Activated T-helper 2 cell treated with anti-CD3 and anti-CD28 coated beads, Interferon-gamma antibody, Interleukin-2, Interleukin-4, amounts not matched to agents 10 μg/mL and 5 μg/mL and 100 μg/mL, durations not matched to agents 14 hours and 24 hours and 36 hours (primary cell): ENCODE data around the gene BABAM2. TPM values are rescaled to one million over a fixed set of nuclear protein-coding genes. Genes with fewer than 3 reads are reported as not detected.
"Not testable (repeated sequence)": the region's sequence is repeated elsewhere in the genome, so short reads cannot be mapped to it uniquely, and the experiment has no call there.

Experiments used
- DNase-seq: peaks from one replicate; pipeline ENCODE4 v3.0.0; 2021; ENCODE audit warnings: low spot score
- H3K27ac Mint-ChIP-seq: one replicate; pipeline ENCODE4 v1.8.0; 2021; ENCODE audit warnings: mixed read lengths
- H3K27me3 Mint-ChIP-seq: one replicate; pipeline ENCODE4 v1.8.0; 2021; ENCODE audit warnings: low read depth, mixed read lengths
- H3K36me3 Mint-ChIP-seq: one replicate; pipeline ENCODE4 v1.8.0; 2021; ENCODE audit warnings: low read depth, mixed read lengths
- H3K4me1 Mint-ChIP-seq: one replicate; pipeline ENCODE4 v1.8.0; 2021; ENCODE audit warnings: low read depth, mixed read lengths
- H3K4me3 Mint-ChIP-seq: one replicate; pipeline ENCODE4 v1.8.0; 2021; ENCODE audit warnings: low read depth, mild to moderate bottlenecking, moderate library complexity, mixed read lengths
- H3K9me3 Mint-ChIP-seq: one replicate; pipeline ENCODE4 v1.8.0; 2021; ENCODE audit warnings: mixed read lengths
- intact Hi-C: fragments of 100-400 bp; cut with micrococcal nuclease; formaldehyde crosslinking; loops from one replicate; pipeline ENCODE4 v1.15.1; 2023
- total RNA-seq: library from RNA; stranded (reverse); gene quantifications from 2 replicates; pipeline ENCODE4 v1.2.3, GENCODE V29; 2022

Gene BABAM2
- total RNA-seq, 1 donor from 2014 or later, result 49.0 TPM

DNA sequence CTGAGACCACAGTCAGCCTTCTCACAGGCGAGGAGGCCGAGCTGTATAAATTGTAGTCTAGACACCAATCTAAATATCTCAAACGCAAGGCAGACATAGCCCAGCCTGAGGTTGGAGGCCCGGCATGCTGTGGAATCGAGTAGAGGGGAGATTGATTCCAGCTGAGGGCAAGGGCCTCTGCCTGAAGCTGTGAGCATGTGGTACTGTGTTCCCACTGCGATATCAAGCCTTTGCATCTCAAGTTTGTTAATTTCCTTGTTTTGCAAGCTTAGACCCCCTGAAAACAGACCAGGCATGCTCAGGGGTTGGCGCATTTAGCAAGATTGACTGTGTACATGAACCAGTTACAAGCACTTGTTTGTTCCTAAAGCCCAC is 437.0 kb downstream of the BABAM2 start:
- Mint-ChIP-seq H3K27ac (no peak overlapping the region), H3K27me3 (no peaks in the 10 kb centered on the region), H3K4me1 (peaks cover 14% of the 10 kb centered on the region), H3K9me3 (no peaks in the 10 kb centered on the region), H3K4me3 (no peak overlapping the region), H3K36me3 (peaks cover 17% of the 10 kb centered on the region)
- DNase-seq, result no peak
- intact Hi-C loops, result loop anchor here (1.0 kb wide), 1 partner anchor 35 kb away; no protein-coding TSS in a partner anchor

DNA sequence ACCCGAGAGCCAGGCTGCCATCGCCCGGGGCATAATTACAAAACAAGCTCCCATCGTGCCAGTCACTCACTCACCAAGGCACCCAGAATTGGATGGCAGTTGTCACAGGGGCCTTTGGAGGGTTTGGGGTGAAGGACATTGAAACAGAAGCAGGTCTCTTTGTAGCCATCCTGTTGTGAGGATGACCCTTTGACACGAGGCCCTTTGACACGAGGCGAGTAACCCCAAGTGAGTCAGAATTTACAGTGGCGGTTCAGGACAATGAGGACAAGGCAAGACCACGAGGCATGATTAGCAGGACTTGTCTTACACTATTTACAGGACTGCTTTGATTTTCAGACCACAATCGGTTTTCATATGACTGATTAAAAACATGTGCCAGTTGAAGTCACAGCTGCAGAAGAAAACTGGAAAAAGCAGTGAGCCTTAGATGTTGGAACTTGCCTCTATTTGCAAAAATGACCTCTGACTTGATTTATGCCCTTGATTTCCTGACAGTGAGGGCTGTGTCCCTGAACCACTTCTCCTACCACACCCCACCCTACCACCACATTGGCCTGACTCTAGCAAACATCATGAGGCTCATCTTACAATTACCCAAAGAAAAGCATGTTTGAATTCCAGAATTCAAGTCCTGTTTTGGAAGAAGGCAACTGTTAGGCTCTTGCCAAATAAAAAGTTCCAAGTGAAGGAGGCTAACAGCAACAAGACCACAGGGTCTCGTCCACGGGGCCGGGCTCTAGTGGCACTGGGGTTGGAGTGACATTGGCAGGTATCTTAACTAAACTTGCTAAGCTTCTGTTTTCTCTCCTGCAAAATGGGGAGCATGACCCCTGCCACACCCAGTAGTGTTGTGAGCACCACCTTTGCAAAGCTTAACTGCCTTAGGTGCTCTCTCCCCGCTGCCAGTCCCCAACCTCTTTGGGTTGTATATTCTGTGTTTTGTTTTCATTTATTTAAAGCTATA is 437.7 kb downstream of the BABAM2 start:
- H3K9me3 Mint-ChIP-seq, result no peaks in the 10 kb centered on the region
- no peak overlapping the region for H3K27ac Mint-ChIP-seq
- H3K36me3 Mint-ChIP-seq, result peaks cover 17% of the 10 kb centered on the region
- no peaks in the 10 kb centered on the region for H3K27me3 Mint-ChIP-seq
- no peak overlapping the region for H3K4me3 Mint-ChIP-seq
- intact Hi-C loops, result loop anchor here (1.0 kb wide), 1 partner anchor 36 kb away; no protein-coding TSS in a partner anchor
- DNase-seq, result no peak
- H3K4me1 Mint-ChIP-seq, result peaks cover 14% of the 10 kb centered on the region

DNA sequence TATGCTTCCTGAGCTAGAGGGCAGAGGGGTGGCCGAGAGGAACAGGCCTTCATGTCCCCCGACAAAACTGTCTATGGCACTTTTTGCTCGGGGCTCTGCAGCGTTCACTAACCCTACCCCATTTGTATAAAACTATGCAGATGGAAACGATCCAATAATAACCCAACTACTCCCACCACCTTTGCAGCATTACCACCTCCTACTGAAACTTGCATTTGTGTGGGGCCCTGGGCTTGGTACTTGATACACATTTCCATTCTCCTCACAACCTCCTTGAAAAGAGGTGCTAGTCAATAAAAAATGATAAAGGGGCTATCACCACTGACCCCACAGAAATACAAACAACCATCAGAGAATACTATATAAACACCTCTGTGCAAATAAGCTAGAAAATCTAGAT is 438.7 kb downstream of the BABAM2 start:
- Mint-ChIP-seq H3K4me3 (no peak overlapping the region), H3K36me3 (peaks cover 17% of the 10 kb centered on the region), H3K4me1 (peaks cover 14% of the 10 kb centered on the region), H3K27me3 (no peaks in the 10 kb centered on the region), H3K27ac (no peak overlapping the region), H3K9me3 (no peaks in the 10 kb centered on the region)
- intact Hi-C loops, result no loop called here
- DNase-seq, result no peak

DNA sequence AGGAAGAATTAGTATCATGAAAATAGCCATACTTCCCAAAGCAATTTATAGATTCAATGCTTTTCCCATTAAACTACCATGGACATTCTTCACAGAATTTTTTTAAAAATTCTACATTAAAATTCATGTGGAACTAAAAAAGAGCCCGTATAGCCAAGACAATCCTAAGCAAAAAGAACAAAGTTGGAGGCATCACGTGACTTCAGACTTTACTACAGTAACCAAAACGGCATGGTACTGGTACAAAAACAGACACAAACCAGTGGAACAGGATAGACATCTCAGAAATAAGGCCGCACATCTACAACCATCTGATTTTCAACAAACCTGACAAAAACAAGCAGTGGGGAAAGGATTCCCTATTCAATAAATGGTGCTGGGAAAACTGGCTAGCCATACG is 440.2 kb downstream of the BABAM2 start:
- H3K4me3 Mint-ChIP-seq, DNase-seq, intact Hi-C loops, H3K9me3 Mint-ChIP-seq, H3K27me3 Mint-ChIP-seq, H3K27ac Mint-ChIP-seq: not testable (repeated sequence)
- Mint-ChIP-seq H3K4me1 (peaks cover 14% of the 10 kb centered on the region), H3K36me3 (peaks cover 17% of the 10 kb centered on the region)

DNA sequence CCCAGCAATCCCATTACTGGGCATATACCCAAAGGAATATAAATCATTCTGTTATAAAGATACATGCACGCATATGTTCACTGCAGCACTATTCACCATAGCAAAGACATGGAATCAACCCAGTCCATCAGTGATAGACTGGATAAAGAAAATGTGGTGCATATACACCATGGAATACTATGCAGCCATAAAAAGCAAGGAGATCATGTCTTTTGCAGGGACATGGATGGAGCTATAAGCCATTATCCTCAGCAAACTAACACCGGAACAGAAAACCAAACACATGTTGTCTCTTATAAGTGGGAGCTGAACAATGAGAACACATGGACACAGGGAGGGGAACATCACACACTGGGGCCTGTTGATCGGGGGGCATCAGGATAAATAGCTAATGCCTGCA is 441.3 kb downstream of the BABAM2 start:
- H3K4me1 Mint-ChIP-seq, result peaks cover 12% of the 10 kb centered on the region
- intact Hi-C loops, H3K9me3 Mint-ChIP-seq, H3K4me3 Mint-ChIP-seq, DNase-seq, H3K27me3 Mint-ChIP-seq, H3K27ac Mint-ChIP-seq: not testable (repeated sequence)
- H3K36me3 Mint-ChIP-seq, result peaks cover 17% of the 10 kb centered on the region

DNA sequence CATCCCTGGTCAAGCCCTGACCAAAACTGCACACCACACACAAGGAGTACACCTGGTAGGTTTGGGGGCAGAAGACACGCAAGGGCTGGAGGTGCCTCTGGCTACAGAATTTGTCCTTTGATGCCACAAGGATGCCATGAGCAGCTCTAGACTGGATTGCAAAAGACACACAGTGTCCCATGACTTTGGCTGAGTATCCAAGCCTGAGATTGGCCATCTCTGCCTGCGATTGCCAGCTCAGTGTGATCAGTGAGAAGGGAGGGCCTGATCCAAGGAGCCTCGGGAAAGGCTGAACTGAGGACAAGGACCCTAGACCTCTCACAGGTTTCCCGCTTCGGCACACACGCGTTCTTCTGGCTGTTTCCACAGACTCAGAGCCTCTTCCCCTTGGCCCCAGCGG is 442.2 kb downstream of the BABAM2 start:
- Mint-ChIP-seq H3K4me3 (no peak overlapping the region), H3K27ac (no peak overlapping the region), H3K36me3 (peaks cover 17% of the 10 kb centered on the region), H3K27me3 (no peaks in the 10 kb centered on the region), H3K9me3 (no peaks in the 10 kb centered on the region), H3K4me1 (peaks cover 10% of the 10 kb centered on the region)
- intact Hi-C loops, result no loop called here
- no peak for DNase-seq

DNA sequence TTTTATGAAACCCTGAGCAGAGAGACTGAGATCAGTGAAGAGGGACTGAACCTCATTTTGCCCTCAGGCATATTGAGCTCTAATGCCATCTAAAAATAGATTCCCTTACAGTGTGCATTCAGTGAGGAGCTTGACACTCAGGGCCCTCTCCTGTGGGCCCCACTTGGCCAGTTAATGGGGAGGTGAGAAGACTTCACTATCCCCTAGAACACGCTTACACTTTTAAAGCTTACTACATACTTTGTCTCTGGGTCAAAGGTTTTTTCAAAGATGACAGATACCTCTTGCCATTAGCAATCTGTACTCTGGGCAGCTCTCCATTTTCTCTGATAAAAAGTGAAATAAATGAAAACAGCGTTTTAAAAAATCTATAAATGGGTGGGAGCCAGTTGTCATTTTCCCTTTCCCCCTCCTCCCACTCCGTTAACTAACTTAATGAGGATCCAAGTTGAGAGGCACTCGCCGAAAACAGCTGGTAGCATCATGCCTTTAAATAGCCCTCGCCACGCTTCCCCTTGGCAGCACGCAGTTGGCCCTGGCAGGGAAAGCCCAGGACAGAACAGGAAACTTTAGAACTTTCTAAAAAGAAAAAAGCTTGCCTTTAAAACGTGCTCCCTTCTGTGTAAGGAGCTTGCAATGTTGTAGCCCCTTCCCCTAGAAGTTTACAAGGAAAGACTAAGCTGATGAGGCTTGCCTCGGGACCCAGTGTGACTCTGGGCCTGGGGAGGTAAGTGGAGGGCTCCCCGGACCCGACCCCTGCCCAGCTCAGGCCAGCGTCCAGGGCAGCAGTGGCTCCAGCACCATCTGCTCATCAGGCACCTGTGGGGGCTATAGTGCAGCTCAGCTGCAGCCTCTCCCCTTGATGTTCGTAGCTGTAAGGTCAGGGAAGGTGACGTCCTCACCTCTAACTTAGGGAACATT is 443.3 kb downstream of the BABAM2 start:
- H3K27me3 Mint-ChIP-seq, result no peaks in the 10 kb centered on the region
- no peaks in the 10 kb centered on the region for H3K9me3 Mint-ChIP-seq

DNA sequence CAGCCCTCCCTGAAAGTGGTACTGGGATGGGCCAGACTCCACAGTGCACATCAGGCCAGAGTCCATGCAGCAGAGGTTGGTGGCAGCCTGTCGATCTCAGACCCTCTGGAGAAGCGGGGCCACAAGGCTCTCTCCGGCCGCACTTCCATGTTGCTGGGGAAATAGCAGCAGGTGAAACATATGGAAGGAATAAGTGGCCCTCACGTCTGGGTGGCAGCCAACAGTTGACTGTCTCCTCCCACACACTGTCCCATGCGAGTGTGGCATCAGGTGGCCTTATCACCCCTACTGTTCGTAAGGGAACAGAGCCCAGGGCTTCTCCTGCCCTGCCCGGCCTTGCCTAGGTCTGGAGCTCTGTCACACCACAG is 444.0 kb downstream of the BABAM2 start:
- Mint-ChIP-seq H3K36me3 (peaks cover 6% of the 10 kb centered on the region), H3K4me1 (no peaks in the 10 kb centered on the region), H3K4me3 (no peak overlapping the region), H3K27ac (no peak overlapping the region), H3K27me3 (no peaks in the 10 kb centered on the region), H3K9me3 (no peaks in the 10 kb centered on the region)
- no peak for DNase-seq
- intact Hi-C loops, result no loop called here

More for the DNA sequence above, 443.3 kb downstream of the BABAM2 start:
- no peak overlapping the region for H3K4me3 Mint-ChIP-seq
- H3K27ac Mint-ChIP-seq, result no peak overlapping the region
- no peak for DNase-seq
- intact Hi-C loops, result no loop called here
- H3K36me3 Mint-ChIP-seq, result peaks cover 11% of the 10 kb centered on the region
- peaks cover 2% of the 10 kb centered on the region for H3K4me1 Mint-ChIP-seq

DNA sequence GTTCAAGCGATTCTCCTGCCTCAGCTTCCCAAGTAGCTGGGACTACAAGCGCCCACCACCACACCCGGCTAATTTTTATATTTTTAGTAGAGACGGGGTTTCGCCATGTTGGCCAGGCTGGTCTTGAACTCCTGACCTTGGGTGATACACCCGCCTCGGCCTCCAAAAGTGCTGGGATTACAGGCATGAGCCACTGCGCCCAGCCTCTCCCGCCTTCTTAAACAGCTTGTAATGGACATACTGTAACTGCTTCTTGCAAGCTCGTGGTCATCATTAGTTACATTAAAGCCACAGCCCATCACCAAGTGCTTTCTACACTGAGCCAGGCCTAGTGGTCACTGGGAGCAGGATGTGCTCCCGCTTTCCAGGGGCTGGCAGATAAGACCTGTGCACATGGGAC is 444.7 kb downstream of the BABAM2 start:
- H3K27me3 Mint-ChIP-seq, DNase-seq, H3K9me3 Mint-ChIP-seq, H3K4me3 Mint-ChIP-seq, intact Hi-C loops, H3K36me3 Mint-ChIP-seq, H3K4me1 Mint-ChIP-seq, H3K27ac Mint-ChIP-seq: not testable (repeated sequence)

DNA sequence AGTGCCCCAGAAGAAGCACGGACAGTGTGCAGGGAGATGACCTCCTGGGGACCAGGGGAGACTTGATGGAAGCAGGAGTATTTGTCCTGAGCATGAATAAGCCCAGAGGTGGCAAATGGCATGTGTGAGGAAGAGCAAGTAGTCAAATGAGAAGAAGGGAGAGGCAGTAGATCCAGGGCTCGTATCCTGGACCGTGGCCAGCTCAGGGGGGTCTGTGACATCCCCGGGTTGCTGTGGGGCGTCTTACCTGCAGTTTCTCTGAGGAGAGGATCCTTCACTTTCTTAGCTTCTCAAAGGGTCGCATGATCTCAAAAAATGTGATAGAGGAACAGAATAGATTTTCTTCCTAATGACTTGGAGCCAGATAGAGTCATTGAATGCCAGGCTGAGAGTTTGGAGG is 445.1 kb downstream of the BABAM2 start:
- Mint-ChIP-seq H3K4me3 (no peak overlapping the region), H3K9me3 (no peaks in the 10 kb centered on the region), H3K27ac (no peak overlapping the region), H3K4me1 (no peaks in the 10 kb centered on the region), H3K36me3 (peaks cover 5% of the 10 kb centered on the region), H3K27me3 (no peaks in the 10 kb centered on the region)
- no peak for DNase-seq
- intact Hi-C loops, result no loop called here

DNA sequence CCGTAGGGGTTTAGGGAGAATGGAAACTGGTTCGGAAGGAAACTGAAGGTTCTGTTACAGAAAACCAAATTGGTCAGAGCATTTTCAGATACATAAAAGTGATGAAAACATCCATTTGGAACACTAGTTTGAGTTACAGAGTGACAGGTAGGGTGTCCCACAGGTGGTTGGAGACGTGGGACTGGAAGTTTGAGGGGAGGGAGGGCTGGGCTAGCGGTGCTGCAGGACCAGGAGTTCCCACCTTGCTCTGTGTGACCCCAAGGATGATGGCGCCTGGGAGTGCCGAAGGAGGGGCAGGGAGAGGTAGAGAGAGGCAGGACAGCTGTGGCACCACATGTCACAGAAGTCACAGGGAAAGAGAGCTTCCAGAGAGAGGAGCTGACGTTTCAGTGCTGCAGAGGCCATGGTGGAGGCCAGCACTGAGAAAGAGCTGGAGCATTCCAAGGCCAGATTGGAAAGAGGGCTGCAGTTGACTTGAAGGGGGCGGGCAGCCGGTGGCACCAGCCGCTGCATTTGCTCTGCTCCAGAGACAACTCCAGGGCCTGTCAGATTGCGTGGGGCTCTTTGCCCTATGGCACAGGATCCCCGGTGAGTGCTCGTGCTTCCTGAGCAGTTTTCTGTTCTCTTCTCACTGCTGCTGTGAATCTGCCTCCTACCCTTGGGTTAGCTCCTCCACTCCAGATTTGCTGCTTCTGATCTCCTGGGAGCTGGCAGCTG is 445.9 kb downstream of the BABAM2 start:
- Mint-ChIP-seq H3K36me3 (no peaks in the 10 kb centered on the region), H3K27me3 (no peaks in the 10 kb centered on the region), H3K4me3 (no peak overlapping the region), H3K9me3 (no peaks in the 10 kb centered on the region), H3K27ac (no peak overlapping the region), H3K4me1 (no peaks in the 10 kb centered on the region)
- DNase-seq, result no peak
- intact Hi-C loops, result no loop called here

DNA sequence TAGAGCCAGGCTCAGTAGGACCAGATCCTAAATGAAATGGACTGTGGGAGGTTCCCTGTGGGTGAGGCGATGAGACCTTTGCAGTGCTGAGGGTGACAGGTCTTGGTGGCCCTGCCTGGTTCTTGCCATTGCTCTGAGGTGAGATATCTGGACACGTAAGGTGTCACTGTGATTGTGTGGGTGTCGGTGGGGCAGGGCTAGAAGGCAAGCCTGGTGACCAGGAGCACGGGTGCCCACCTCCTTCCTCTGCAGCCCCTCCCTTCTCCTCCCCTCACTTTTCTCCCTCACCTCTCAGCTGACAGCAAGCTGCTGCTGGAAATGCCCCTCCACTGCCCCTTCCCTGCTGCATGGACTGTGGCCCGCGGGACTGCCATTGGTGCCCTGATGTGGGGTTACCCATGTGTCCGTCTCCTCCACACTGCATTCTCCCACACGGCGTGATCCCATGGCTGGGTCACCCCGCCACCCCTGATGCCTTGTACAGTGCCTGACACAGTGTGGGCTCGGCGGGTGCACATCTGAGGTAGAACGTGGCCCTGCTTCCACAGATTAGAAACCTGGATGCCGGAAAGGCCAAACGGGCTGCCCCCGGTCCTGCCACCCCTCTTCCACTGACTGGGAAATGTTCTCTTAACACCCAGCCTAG is 446.6 kb downstream of the BABAM2 start:
- no peaks in the 10 kb centered on the region for H3K9me3 Mint-ChIP-seq
- no peaks in the 10 kb centered on the region for H3K27me3 Mint-ChIP-seq
- H3K4me3 Mint-ChIP-seq, result no peak overlapping the region
- H3K36me3 Mint-ChIP-seq, result no peaks in the 10 kb centered on the region
- DNase-seq, result no peak
- intact Hi-C loops, result no loop called here
- H3K27ac Mint-ChIP-seq, result no peak overlapping the region
- no peaks in the 10 kb centered on the region for H3K4me1 Mint-ChIP-seq
